Neural crest cell (in vitro differentiated cells): ENCODE results near the gene DAB2IP. TPM values are rescaled to one million over a fixed set of nuclear protein-coding genes. Genes with fewer than 3 reads are reported as not detected.

Experiments used
- DNase-seq: peaks from one replicate; pipeline ENCODE4 v3.0.0; 2021; ENCODE audit warnings: low read depth, mixed read lengths, low spot score
- H3K27ac Mint-ChIP-seq: one replicate; pipeline ENCODE4 v1.8.0; 2021; ENCODE audit warnings: mild to moderate bottlenecking, mixed read lengths; ENCODE audit not compliant: unreplicated experiment
- H3K27me3 Mint-ChIP-seq: 2 replicates; pipeline ENCODE4 v1.8.0; 2021; ENCODE audit warnings: low read depth, mild to moderate bottlenecking, mixed read lengths
- H3K36me3 Mint-ChIP-seq: 2 replicates; pipeline ENCODE4 v1.8.0; 2021; ENCODE audit warnings: low read depth, mild to moderate bottlenecking, mixed read lengths
- H3K4me1 Mint-ChIP-seq: 2 replicates; pipeline ENCODE4 v1.8.0; 2021; ENCODE audit warnings: mixed read lengths
- H3K4me3 Mint-ChIP-seq: one replicate; pipeline ENCODE4 v1.8.0; 2021; ENCODE audit warnings: mild to moderate bottlenecking, mixed read lengths
- H3K9me3 Mint-ChIP-seq: 2 replicates; pipeline ENCODE4 v1.8.0; 2021; ENCODE audit warnings: mixed read lengths
- CTCF ChIP-seq: fragments of 200-600 bp; sonication (generic); conservative IDR thresholded peaks from 2 replicates; pipeline ENCODE4 v1.5.0; 2021; ENCODE audit warnings: antibody characterized with exemption, mild to moderate bottlenecking
- total RNA-seq: library from RNA; stranded (reverse); gene quantifications from 2 replicates; pipeline ENCODE4 v1.2.1, GENCODE V29; 2021

The DAB2IP gene
- total RNA-seq, 1 donor from 2014 or later: 48.3 TPM

- TF ChIP-seq CTCF: no peak
- H3K4me3 Mint-ChIP-seq: no peak overlapping the region
- DNase-seq: no peak
- peaks cover 23% of the 10 kb centered on the region for H3K36me3 Mint-ChIP-seq
- H3K27ac Mint-ChIP-seq: peak overlapping the region; percentile 59
- no peaks in the 10 kb centered on the region for H3K27me3 Mint-ChIP-seq
- peaks cover 4% of the 10 kb centered on the region for H3K4me1 Mint-ChIP-seq
- peaks cover 6% of the 10 kb centered on the region for H3K9me3 Mint-ChIP-seq
Observed at GRCh38 chr9:121662891-121663580, 11.6 kb downstream of the DAB2IP start.

GRCh38 chr9:121663591-121663990 is 12.2 kb downstream of the DAB2IP start:
- Mint-ChIP-seq H3K4me3 (no peak overlapping the region), H3K4me1 (peaks cover 4% of the 10 kb centered on the region), H3K27ac (peak overlapping the region; percentile 59), H3K36me3 (peaks cover 23% of the 10 kb centered on the region), H3K9me3 (peaks cover 6% of the 10 kb centered on the region), H3K27me3 (no peaks in the 10 kb centered on the region)
- no peak for TF ChIP-seq CTCF
- DNase-seq: no peak

DNA sequence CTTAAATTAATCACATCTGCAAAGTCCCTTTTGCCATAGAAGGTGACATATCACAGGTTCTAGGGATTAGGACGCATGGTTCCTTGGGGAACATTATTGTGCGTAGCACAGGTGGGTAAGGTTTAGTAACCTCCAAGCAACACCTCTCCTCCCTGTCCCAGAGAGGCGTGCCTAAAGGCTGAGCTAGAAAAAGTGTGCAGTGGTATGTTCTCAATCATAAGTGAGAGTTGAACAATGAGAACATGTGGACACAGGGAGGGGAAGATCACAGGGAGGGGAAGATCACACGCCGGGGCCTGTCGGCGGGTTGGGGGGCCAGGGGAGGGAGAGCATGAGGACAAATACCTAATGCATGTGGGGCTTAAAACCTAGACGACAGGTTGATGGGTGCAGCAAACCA is 14.9 kb downstream of the DAB2IP start:
- peaks cover 6% of the 10 kb centered on the region for H3K9me3 Mint-ChIP-seq
- DNase-seq: no peak
- no peak overlapping the region for H3K4me3 Mint-ChIP-seq
- no peak for TF ChIP-seq CTCF
- peaks cover 29% of the 10 kb centered on the region for H3K36me3 Mint-ChIP-seq
- H3K4me1 Mint-ChIP-seq: peaks cover 7% of the 10 kb centered on the region
- no peak overlapping the region for H3K27ac Mint-ChIP-seq
- H3K27me3 Mint-ChIP-seq: no peaks in the 10 kb centered on the region

GRCh38 chr9:121667214-121667613 is 15.8 kb downstream of the DAB2IP start:
- no peaks in the 10 kb centered on the region for H3K27me3 Mint-ChIP-seq
- H3K4me1 Mint-ChIP-seq: peaks cover 16% of the 10 kb centered on the region

DNA sequence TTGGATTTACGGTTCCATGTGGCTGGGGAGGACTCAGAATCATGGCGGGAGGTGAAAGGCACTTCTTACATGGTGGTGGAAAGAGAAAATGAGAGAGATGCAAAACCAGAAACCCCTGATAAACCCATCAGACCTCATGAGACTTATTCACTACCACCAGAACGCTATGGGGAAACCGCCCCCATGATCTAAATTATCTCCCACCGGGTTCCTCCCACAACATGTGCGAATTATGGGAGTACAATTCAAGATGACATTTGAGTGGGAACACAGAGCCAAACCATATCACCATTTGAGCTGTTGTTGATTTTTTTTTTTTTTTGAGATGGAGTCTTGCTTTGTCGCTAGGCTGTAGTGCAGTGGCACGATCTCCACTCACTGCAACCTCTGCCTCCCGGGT is 16.5 kb downstream of the DAB2IP start:
- no peak for TF ChIP-seq CTCF
- Mint-ChIP-seq H3K27me3 (no peaks in the 10 kb centered on the region), H3K36me3 (peaks cover 29% of the 10 kb centered on the region), H3K9me3 (peaks cover 6% of the 10 kb centered on the region), H3K4me3 (no peak overlapping the region), H3K27ac (no peak overlapping the region), H3K4me1 (peaks cover 23% of the 10 kb centered on the region)
- no peak for DNase-seq

More at GRCh38 chr9:121667214-121667613, 15.8 kb downstream of the DAB2IP start:
- TF ChIP-seq CTCF: no peak
- H3K27ac Mint-ChIP-seq: no peak overlapping the region
- peaks cover 30% of the 10 kb centered on the region for H3K36me3 Mint-ChIP-seq
- no peak overlapping the region for H3K4me3 Mint-ChIP-seq
- H3K9me3 Mint-ChIP-seq: peaks cover 6% of the 10 kb centered on the region
- no peak for DNase-seq
